ENCODE measurements around the gene LAMC2. TPM values are rescaled to one million over a fixed set of nuclear protein-coding genes. Genes with fewer than 3 reads are reported as not detected.

Gene LAMC2
- total and polyA plus RNA-seq, 9 of the 15 experiments (the other 6 are each of a cell fraction or from before 2014, with no cell fraction given): 0.02 to 0.03 TPM; not detected in 7

- Histone ChIP-seq H3K36me3 (ENCODE audit: control insufficient read depth, insufficient read depth, low read length) (no peaks in the 10 kb centered on the region), H3K9me1 (ENCODE audit: control insufficient read depth, insufficient read depth, low read length) (no peaks in the 10 kb centered on the region), H3K4me3 (no peak overlapping the region), H3K27me3 (ENCODE audit: control insufficient read depth in 2 of 2, insufficient read depth in 2 of 2, low read length in 2 of 2) (peaks cover 11 to 17% of the 10 kb centered on the region in 2 experiments; a peak in 4 of 5 replicates), H3K4me2 (ENCODE audit: insufficient read depth, low read length) (no peak overlapping the region), H3K9ac (ENCODE audit: insufficient read depth in 1 of 2, low read depth in 2 of 2, low read length in 2 of 2) (no peak overlapping the region), H3K79me2 (ENCODE audit: control insufficient read depth, insufficient read depth, low read length) (no peaks in the 10 kb centered on the region), H3K9me3 (replicated peaks; ENCODE audit: control insufficient read depth, insufficient read depth, low read depth, low read length) (no peaks in the 10 kb centered on the region), H3K27ac (ENCODE audit: extremely low read depth, low read depth, low read length) (no peak overlapping the region), H4K20me1 (replicated peaks; ENCODE audit: control insufficient read depth, insufficient read depth, low read length) (no peaks in the 10 kb centered on the region), H3K4me1 (replicated peaks in 1 of 2; ENCODE audit: control insufficient read depth in 2 of 2, insufficient read depth in 2 of 2, low read length in 2 of 2) (peaks cover 0 to 6% of the 10 kb centered on the region in 2 experiments; a peak in 1 of 5 replicates), H2AFZ (ENCODE audit: low read depth, low read length) (no peak overlapping the region)
- ATAC-seq: no peak
- no peak for FAIRE-seq
- TF ChIP-seq SMARCC2 (IDR thresholded peaks at IDR 0.05; ENCODE audit: low read depth): no peak
- TF ChIP-seq PHB2 (IDR thresholded peaks at IDR 0.05; ENCODE audit: low read depth): no peak
- TF ChIP-seq SMAD2 (IDR thresholded peaks at IDR 0.05; ENCODE audit: low read depth, low read length): no peak
- TF ChIP-seq JUN (IDR thresholded peaks at IDR 0.05; ENCODE audit: borderline replicate concordance, low read depth, low read length): no peak
- TF ChIP-seq JUN (CRISPR knock-in tag; IDR thresholded peaks at IDR 0.05; ENCODE audit: borderline replicate concordance): no peak
- no peak for TF ChIP-seq ZZZ3 (IDR thresholded peaks at IDR 0.05)
- no peak for TF ChIP-seq SMAD3 (CRISPR knock-in tag; conservative IDR thresholded peaks at IDR 0.05)
- TF ChIP-seq, protein P1, sequence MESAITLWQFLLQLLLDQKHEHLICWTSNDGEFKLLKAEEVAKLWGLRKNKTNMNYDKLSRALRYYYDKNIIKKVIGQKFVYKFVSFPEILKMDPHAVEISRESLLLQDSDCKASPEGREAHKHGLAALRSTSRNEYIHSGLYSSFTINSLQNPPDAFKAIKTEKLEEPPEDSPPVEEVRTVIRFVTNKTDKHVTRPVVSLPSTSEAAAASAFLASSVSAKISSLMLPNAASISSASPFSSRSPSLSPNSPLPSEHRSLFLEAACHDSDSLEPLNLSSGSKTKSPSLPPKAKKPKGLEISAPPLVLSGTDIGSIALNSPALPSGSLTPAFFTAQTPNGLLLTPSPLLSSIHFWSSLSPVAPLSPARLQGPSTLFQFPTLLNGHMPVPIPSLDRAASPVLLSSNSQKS (CRISPR knock-in tag; IDR thresholded peaks at IDR 0.05): no peak
- TF ChIP-seq ZNF23 (CRISPR knock-in tag; IDR thresholded peaks at IDR 0.05): no peak
- no peak for TF ChIP-seq ATF6 (CRISPR knock-in tag; IDR thresholded peaks at IDR 0.05)
- no peak for TF ChIP-seq NBN (IDR thresholded peaks at IDR 0.05; ENCODE audit: low read depth)
- TF ChIP-seq ZNF146 (CRISPR knock-in tag; IDR thresholded peaks at IDR 0.05; ENCODE audit: unreplicated experiment): no peak
- intact Hi-C loops (cut with micrococcal nuclease): no loop called here
- 0% methylated on average over 4 of the region's 4 CpGs for WGBS (ENCODE audit: insufficient coverage, low coverage, missing lambda C conversion rate)
- BruUV-seq (replicated peaks): no TSS peak
- no peak for DNase-seq (ENCODE audit: extremely low read depth in 1 of 4, low spot score in 3 of 4)
- POLR2A ChIA-PET: no interaction called here
- in situ Hi-C loops (cut with MboI): no loop called here
- CTCF ChIA-PET (ENCODE audit: low intra/inter-chr PET ratio): no interaction called here
These were observed 777 bp downstream of the LAMC2 start for GRCh38 chr1:183186841-183187240.
